RPMI7951 (cell line): ENCODE data around the gene ABCC2. TPM values are rescaled to one million over a fixed set of nuclear protein-coding genes. Genes with fewer than 3 reads are reported as not detected.
"Not testable (repeated sequence)": the region's sequence is repeated elsewhere in the genome, so short reads cannot be mapped to it uniquely, and the experiment has no call there.

Source experiments
- DNase-seq: peaks from one replicate; pipeline ENCODE4 v3.0.0-alpha.2; 2012; ENCODE audit warnings: low read depth
- total RNA-seq: library from RNA; depleted of rRNA; stranded (reverse); fragments of >200 nt; shearing (Covaris generic); gene quantifications from 2 replicates; pipeline ENCODE4 v1.2.3, GENCODE V29; 2014

Gene ABCC2
- total RNA-seq, 1 experiment from 2014 or later = 14.8 TPM

- DNase-seq = peak; percentile 36
Measured at GRCh38 chr10:99852481-99853213, 70.2 kb downstream of the ABCC2 start.

- DNase-seq = no peak
Measured at GRCh38 chr10:99853655-99854054, 71.2 kb downstream of the ABCC2 start.

- DNase-seq = peak; percentile 43
Measured at GRCh38 chr10:99854860-99855259, 72.4 kb downstream of the ABCC2 start.

DNA sequence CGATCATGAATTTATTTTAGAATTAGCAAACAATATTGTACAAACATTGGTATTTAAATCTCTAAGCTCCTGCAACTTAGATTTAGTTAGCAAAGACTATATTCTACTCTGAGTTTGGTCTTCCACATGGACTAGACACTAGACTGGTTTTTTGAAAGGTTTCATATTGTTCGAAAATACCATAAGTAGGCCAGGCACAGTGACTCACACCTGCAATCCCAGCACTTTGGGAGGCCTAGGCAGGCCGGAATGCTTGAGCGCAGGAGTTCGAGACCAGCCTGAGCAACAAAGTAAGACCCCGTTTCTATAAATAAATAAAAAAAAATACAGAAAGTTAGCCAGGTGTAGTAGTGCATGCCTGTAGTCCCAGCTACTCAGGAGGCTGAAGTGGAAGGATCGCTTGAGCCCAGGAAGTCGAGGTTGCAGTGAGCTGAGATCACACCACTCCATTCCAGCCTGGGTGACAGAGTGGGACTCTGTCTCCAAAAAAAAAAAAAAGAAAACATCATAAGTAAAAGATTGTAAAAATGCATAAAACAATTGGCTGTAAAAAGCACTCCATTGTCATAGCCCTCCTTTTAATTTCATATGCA is 73.1 kb downstream of the ABCC2 start:
- no peak for DNase-seq

DNA sequence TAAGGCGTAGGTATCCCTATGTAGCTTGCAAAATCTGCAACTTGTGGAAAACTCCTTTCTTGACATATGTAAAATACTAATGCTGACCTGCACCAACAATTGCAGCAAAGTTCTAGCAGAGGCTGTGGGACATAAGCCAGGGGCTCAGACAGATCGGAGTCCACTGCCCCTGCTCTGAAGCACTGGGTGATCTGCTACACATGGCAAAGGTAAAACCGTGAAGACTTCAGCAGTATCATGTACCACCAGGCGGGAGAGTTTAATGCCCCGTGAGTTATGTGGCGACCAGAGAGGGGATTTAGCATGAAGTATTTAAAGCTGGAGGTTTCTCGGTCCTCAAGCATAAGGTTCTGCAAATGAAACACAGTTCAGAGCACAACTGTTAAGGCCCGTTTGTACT is 76.4 kb downstream of the ABCC2 start:
- DNase-seq = no peak

DNA sequence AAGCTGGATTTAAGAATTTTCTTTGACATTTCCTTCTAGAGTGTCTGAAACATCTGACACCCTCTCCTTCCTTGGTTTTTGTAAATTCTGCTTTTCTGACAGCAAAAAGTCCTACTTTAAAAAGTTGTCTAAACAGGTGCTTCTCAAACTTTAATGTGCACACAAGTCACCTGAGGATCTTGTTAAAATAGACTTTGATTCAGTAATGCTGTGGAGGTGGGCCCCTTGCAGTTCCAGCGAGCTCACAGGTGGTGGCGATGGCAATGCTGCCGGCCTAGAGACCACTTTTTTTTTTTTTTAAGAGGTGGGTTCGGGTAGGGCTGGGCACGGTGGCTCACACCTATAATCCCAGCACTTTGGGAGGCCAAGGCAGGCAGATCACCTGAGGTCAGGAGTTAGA is 77.1 kb downstream of the ABCC2 start:
- no peak for DNase-seq

GRCh38 chr10:99860466-99860865 is 78.0 kb downstream of the ABCC2 start:
- no peak for DNase-seq

DNA sequence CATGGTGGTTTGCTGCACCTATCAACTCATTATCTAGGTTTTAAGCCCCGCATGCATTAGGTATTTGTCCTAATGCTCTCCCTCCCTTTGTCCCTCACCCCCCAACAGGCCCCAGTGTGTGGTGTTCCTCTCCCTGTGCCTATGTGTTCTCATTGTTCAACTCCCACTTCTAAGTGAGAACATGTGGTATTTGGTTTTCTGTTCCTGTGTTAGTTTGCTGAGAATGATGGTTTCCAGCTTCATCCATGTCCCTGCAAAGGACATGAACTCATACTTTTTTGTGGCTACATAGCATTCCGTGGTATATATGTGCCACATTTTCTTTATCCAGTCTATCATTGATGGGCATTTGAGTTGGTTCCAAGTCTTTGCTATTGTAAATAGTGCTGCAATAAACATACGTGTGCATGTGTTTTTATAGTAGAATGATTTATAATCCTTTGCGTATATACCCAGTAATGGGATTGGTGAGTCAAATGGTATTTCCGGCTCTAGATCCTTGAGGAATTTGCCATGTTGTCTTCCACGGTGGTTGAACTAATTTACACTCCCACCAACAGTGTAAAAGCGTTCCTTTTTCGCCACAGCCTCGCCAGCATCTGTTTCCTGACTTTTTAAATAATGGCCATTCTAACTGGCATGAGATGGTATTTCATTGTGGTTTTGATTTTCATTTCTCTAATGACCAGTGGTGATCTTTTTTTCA is 81.2 kb downstream of the ABCC2 start:
- peak; percentile 84 for DNase-seq

DNA sequence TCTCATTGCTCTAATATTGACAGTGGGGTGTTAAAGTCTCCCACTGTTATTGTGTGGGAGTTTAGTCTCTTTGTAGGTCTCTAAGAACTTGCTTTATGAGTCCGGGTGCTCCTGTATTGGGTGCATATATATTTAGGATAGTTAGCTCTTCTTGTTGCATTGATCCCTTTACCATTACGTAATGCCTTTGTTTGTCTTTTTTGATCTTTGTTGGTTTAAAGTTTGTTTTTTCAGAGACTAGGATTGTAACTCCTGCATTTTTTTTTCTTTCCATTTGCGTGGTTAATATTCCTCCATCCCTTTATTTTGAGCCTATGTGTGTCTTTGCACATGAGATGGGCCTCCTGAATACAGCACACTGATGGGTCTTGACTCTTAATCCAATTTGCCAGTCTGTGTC is 84.8 kb downstream of the ABCC2 start:
- not testable (repeated sequence) for DNase-seq

GRCh38 chr10:99869581-99870122 is 87.2 kb downstream of the ABCC2 start:
- no peak for DNase-seq

GRCh38 chr10:99870123-99870730 is 87.8 kb downstream of the ABCC2 start:
- DNase-seq = peak; percentile 70

DNA sequence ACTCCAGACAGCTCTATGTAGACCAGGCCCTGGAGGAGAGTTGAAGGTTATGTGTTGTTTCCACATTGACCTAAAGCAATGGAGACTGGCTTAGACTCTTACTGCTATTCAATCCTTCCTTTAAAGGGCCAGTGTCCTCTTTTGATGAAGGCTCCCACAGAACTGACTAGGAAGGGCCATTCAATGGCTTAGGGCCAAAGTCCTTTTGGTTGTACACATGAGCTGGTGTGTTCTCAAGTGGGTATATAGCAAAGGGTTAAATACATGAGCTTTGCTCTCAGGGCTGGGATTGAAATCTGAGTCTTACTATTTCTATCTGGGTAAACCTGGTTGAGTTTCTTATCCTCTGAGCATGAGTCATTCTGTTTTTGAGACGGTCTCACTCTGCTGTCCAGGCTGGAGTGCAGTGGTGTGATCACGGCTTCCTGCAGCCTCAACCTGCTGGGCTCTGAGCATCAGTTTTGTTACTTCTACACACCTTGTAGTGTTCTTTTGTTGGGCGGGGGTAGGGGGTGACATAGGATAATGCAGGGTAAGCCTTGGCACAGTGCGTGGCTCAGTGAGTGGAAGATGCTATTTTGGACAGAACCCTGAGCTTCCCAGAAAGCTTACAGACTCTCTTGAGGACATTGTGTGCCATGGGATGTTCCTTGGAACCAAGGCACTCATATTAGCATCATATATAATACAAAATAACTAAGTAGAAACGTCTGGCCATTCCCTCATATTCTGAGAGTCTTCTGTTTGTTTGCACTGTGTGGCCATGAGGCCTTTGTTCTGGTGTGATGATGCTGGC is 90.1 kb downstream of the ABCC2 start:
- peak; percentile 32 for DNase-seq

GRCh38 chr10:99873846-99874245 is 91.4 kb downstream of the ABCC2 start:
- no peak for DNase-seq

DNA sequence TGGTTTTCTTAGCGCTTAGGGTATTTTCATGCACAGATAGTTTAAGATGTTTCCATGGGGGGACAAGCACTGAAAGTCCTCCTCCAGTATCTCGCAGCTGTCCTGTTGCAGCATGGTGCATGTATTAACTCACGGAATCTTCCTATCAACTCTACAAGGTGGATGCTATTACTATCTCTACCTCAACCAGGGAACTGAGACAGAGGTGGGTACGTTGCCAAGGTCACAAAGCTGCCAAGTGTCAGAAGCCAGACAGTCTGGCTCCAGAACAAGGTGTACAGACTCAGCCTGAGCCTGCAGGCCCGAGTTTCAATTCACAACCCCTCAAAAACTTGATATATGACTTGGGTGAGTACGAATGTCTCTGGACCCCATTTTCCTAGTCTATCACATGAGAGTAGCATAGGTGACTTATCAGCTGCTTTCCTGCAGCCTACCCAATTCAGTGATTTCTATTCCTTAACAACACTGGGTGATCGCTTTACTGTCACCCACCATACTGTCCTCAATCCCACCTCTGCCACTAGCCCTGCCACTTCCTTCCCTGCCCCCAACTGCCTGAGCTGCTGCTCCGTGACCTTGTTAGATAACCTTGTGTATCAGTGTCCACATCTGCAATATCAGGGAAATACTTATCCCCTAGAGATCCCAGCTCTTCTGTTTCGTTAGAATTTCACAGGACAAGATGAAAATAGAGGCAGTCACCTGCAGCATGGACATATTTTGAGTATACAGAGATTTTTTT is 92.1 kb downstream of the ABCC2 start:
- no peak for DNase-seq

- no peak for DNase-seq
Measured at GRCh38 chr10:99875473-99875872, 93.0 kb downstream of the ABCC2 start.

DNA sequence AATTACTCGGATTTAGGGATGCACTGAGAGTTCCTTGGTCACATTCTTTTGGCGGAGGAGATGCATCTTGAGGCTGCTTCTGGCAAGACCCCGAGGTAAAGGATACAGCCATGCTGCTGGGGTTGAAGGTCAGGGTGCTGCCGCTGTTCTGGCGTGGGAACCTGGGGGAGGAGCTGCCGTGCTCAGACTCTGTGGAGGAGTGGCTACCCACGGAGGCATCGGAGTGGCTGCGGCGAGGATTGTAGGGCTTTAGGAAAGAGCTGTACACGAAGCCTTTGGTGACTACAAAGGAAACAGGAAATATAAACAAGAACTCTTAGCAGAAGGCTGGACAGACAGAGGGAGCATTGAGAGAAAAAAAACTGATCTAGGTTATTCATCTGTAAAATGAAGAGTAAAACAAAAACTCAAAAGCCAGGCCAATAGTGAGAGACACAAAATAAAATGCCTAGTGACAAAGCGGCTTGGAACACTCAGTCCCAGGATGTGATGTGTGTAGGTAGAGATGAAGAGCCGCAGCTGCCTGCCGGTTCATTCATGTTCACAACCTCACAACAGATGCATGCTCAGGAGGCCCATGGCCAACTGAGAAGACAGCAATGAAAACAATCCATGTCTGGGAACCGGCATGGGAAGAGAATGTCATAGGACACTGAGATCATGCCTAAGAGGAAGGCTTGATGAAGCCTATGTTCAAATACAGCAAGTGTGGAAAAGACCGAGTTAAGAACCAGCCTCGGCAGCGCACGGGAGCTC is 97.8 kb downstream of the ABCC2 start:
- DNase-seq = no peak

DNA sequence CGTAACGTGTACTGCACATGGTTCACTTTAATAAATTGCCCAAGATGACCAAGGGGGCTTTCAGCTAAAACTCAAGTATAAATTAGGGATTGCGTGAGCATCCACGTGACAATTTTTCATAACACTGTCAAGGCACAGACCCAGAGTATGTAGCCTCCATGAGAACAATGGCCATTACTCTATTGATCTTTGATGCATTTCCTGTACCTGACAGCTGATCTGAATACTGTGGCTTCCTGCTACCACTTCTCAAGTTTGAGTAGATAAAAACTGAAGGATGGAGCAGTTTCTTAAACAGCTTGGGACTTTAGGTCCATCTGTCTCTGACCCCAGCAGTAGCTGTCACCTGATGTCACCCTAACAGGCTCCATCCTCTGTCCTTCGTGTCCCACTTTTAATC is 98.9 kb downstream of the ABCC2 start:
- no peak for DNase-seq

- DNase-seq = no peak
Measured at GRCh38 chr10:99883523-99883922, 101.1 kb downstream of the ABCC2 start.

GRCh38 chr10:99888622-99889021 is 106.2 kb downstream of the ABCC2 start:
- DNase-seq = peak; percentile 36

- no peak for DNase-seq
Measured at GRCh38 chr10:99894613-99895012, 112.2 kb downstream of the ABCC2 start.
